Tibial nerve (tissue), 4 donors: ENCODE results near the gene SLC12A8. TPM values are rescaled to one million over a fixed set of nuclear protein-coding genes. Genes with fewer than 3 reads are reported as not detected.

ENCODE experiments used
- DNase-seq, 2 donors: peaks; one replicate each; pipeline ENCODE4 v3.0.0-alpha.2; 2019; ENCODE audit warnings: low spot score in 2 of 2
- H3K27ac ChIP-seq, 4 donors: fragments of 200-600 bp; sonication (generic) in 3 of 4; one replicate each; pipeline ENCODE4 v1.5.1; 2017 to 2019; ENCODE audit warnings: mild to moderate bottlenecking in 1 of 4
- H3K27me3 ChIP-seq, 2 donors: fragments of 200-600 bp; sonication (generic) in 1 of 2; one replicate each; pipeline versions ENCODE4 v1.5.1 to v1.6.0; 2017 to 2019
- H3K36me3 ChIP-seq, 3 donors: fragments of 200-600 bp; sonication (generic); one replicate each; pipeline ENCODE4 v1.5.1; 2018 to 2019
- H3K4me1 ChIP-seq, 4 donors: fragments of 200-600 bp; sonication (generic) in 3 of 4; one replicate each; pipeline ENCODE4 v1.5.1; 2017 to 2019
- H3K4me3 ChIP-seq, 4 donors: fragments of 200-600 bp; sonication (generic) in 3 of 4; one replicate each; pipeline ENCODE4 v1.5.1; 2017 to 2019; ENCODE audit warnings: mild to moderate bottlenecking in 1 of 4, moderate library complexity in 1 of 4
- H3K9me3 ChIP-seq, 4 donors: fragments of 200-600 bp; sonication (generic) in 3 of 4; one replicate each; pipeline ENCODE4 v1.5.1; 2017 to 2019
- CTCF ChIP-seq, 5 experiments: fragments of 200-600 bp in 3 of 5; fragments of 450-650 bp in 2 of 5; sonication (generic) in 3 of 5; IDR thresholded peaks; one replicate each; pipeline ENCODE4 v1.5.1; 2016 to 2019; ENCODE audit warnings: antibody characterized with exemption in 5 of 5, mild to moderate bottlenecking in 3 of 5, moderate library complexity in 2 of 5
- EP300 ChIP-seq, 2 donors: sonication (generic); formaldehyde crosslinking; IDR thresholded peaks; one replicate each; pipeline ENCODE4 v1.6.1; 2017; ENCODE audit warnings: antibody characterized with exemption in 2 of 2, mild to moderate bottlenecking in 1 of 2
- POLR2A ChIP-seq, 2 donors: fragments of 450-650 bp; IDR thresholded peaks; one replicate each; pipeline ENCODE4 v1.6.1; 2017; ENCODE audit warnings: antibody characterized with exemption in 2 of 2, mild to moderate bottlenecking in 2 of 2, moderate library complexity in 2 of 2
- WGBS, 2 donors: methylation state at CpG; one replicate each; pipeline ENCODE4 v1.1.5; 2018; 5-methylcytosine and 5-hydroxymethylcytosine counted together
- total RNA-seq, 4 donors: library from RNA; depleted of rRNA; stranded (reverse); fragments of >200 nt; gene quantifications; one replicate each; pipeline ENCODE4 v1.1.0, GENCODE V29; 2016

The SLC12A8 gene
- total RNA-seq, 4 donors from 2014 or later = 0.42 to 1.5 (median 0.84) TPM

- Histone ChIP-seq H3K27ac (no peak overlapping the region), H3K36me3 (peaks cover 0 to 23% (median 0%) of the 10 kb centered on the region in 3 donors), H3K9me3 (peaks cover 0 to 9% (median 0%) of the 10 kb centered on the region in 4 donors), H3K4me3 (no peak overlapping the region), H3K4me1 (no peaks in the 10 kb centered on the region), H3K27me3 (no peaks in the 10 kb centered on the region)
- DNase-seq = no peak
- TF ChIP-seq POLR2A (IDR thresholded peaks at IDR 0.05) = no peak
- no peak for TF ChIP-seq EP300 (IDR thresholded peaks at IDR 0.05)
- no peak for TF ChIP-seq CTCF (IDR thresholded peaks at IDR 0.05)
Observed at GRCh38 chr3:125256675-125257074, 44.1 kb upstream of the SLC12A8 start.

GRCh38 chr3:125250973-125251372 is 38.4 kb upstream of the SLC12A8 start:
- no peak for DNase-seq
- 93 to 95% methylated on average over 2 of the region's 2 CpGs for WGBS, 2 donors
- H3K4me3 ChIP-seq = no peak overlapping the region
- TF ChIP-seq CTCF (IDR thresholded peaks at IDR 0.05) (no peak), EP300 (IDR thresholded peaks at IDR 0.05) (no peak), POLR2A (IDR thresholded peaks at IDR 0.05) (no peak)
- H3K27ac ChIP-seq = no peak overlapping the region
- H3K9me3 ChIP-seq = no peaks in the 10 kb centered on the region
- no peaks in the 10 kb centered on the region for H3K27me3 ChIP-seq
- H3K4me1 ChIP-seq = no peaks in the 10 kb centered on the region
- H3K36me3 ChIP-seq = peaks cover 0 to 7% (median 0%) of the 10 kb centered on the region in 3 donors

- Histone ChIP-seq H3K9me3 (no peaks in the 10 kb centered on the region), H3K36me3 (peaks cover 0 to 10% (median 0%) of the 10 kb centered on the region in 3 donors), H3K4me3 (no peak overlapping the region), H3K27me3 (no peaks in the 10 kb centered on the region), H3K27ac (no peak overlapping the region), H3K4me1 (no peaks in the 10 kb centered on the region)
- DNase-seq = no peak
- 94 to 96% methylated on average over 1 of the region's 1 CpG for WGBS, 2 donors
- TF ChIP-seq CTCF (IDR thresholded peaks at IDR 0.05) (no peak), POLR2A (IDR thresholded peaks at IDR 0.05) (no peak), EP300 (IDR thresholded peaks at IDR 0.05) (no peak)
Observed at GRCh38 chr3:125246237-125246636, 33.7 kb upstream of the SLC12A8 start.

- H3K27me3 ChIP-seq = no peaks in the 10 kb centered on the region
- peaks cover 0 to 10% (median 0%) of the 10 kb centered on the region in 3 donors for H3K36me3 ChIP-seq
- TF ChIP-seq EP300 (IDR thresholded peaks at IDR 0.05) (no peak), POLR2A (IDR thresholded peaks at IDR 0.05) (no peak), CTCF (IDR thresholded peaks at IDR 0.05) (no peak)
- DNase-seq = no peak
- no peak overlapping the region for H3K4me3 ChIP-seq
- no peak overlapping the region for H3K27ac ChIP-seq
- no peaks in the 10 kb centered on the region for H3K4me1 ChIP-seq
- no peaks in the 10 kb centered on the region for H3K9me3 ChIP-seq
Observed at GRCh38 chr3:125245521-125245920, 33.0 kb upstream of the SLC12A8 start.

- no peak overlapping the region for H3K4me3 ChIP-seq
- H3K4me1 ChIP-seq = no peaks in the 10 kb centered on the region
- 61 to 69% methylated on average over 4 of the region's 4 CpGs for WGBS, 2 donors
- peaks cover 0 to 19% (median 0%) of the 10 kb centered on the region in 3 donors for H3K36me3 ChIP-seq
- H3K27ac ChIP-seq = no peak overlapping the region
- no peaks in the 10 kb centered on the region for H3K27me3 ChIP-seq
- no peak for DNase-seq
- no peak for TF ChIP-seq CTCF (IDR thresholded peaks at IDR 0.05)
- TF ChIP-seq POLR2A (IDR thresholded peaks at IDR 0.05) = no peak
- TF ChIP-seq EP300 (IDR thresholded peaks at IDR 0.05) = no peak
- H3K9me3 ChIP-seq = no peaks in the 10 kb centered on the region
Observed at GRCh38 chr3:125240496-125240895, 27.9 kb upstream of the SLC12A8 start.
